Breast epithelium (tissue), 4 donors: ENCODE data around the gene TNFRSF6B. TPM values are rescaled to one million over a fixed set of nuclear protein-coding genes. Genes with fewer than 3 reads are reported as not detected.

Source experiments
- DNase-seq, 2 donors: peaks; one replicate each; pipeline ENCODE4 v3.0.0-alpha.2; 2019; ENCODE audit warnings: low spot score in 2 of 2
- H3K27ac ChIP-seq, 2 donors: fragments of 200-600 bp; sonication (generic) in 1 of 2; one replicate each; pipeline ENCODE4 v1.5.1; 2016 to 2019; ENCODE audit warnings: mild to moderate bottlenecking in 1 of 2
- H3K27me3 ChIP-seq, 2 donors: fragments of 200-600 bp; sonication (generic) in 1 of 2; one replicate each; pipeline versions ENCODE4 v1.5.1 to v1.6.0; 2017 to 2019; ENCODE audit warnings: control low read depth in 1 of 2, mild to moderate bottlenecking in 1 of 2
- H3K36me3 ChIP-seq: fragments of 200-600 bp; one replicate; pipeline ENCODE4 v1.5.1; 2019
- H3K4me1 ChIP-seq, 2 donors: fragments of 200-600 bp; sonication (generic); one replicate each; pipeline ENCODE4 v1.5.1; 2016 to 2019; ENCODE audit warnings: control low read depth in 1 of 2
- H3K4me3 ChIP-seq, 3 donors: fragments of 200-600 bp; sonication (generic); 1 replicate in 2 of 3; 2 replicates in 1 of 3; pipeline ENCODE4 v1.5.1; 2016 to 2019; ENCODE audit warnings: mild to moderate bottlenecking in 3 of 3, moderate library complexity in 2 of 3
- H3K9me3 ChIP-seq, 2 donors: fragments of 200-600 bp; sonication (generic) in 1 of 2; one replicate each; pipeline ENCODE4 v1.5.1; 2016 to 2019; ENCODE audit warnings: control low read depth in 1 of 2
- POLR2A ChIP-seq: fragments of 450-650 bp; IDR thresholded peaks from one replicate; pipeline ENCODE4 v1.6.1; 2016; ENCODE audit warnings: antibody characterized with exemption, mild to moderate bottlenecking, moderate library complexity
- POLR2AphosphoS5 ChIP-seq, 3 donors: sonication (generic); formaldehyde crosslinking; IDR thresholded peaks; one replicate each; pipeline ENCODE4 v1.6.1; 2017; ENCODE audit warnings: antibody characterized with exemption in 3 of 3
- intact Hi-C: fragments of 100-400 bp; cut with DNase I; formaldehyde crosslinking; loops from one replicate; pipeline ENCODE4 v1.15.1; 2023; ENCODE audit warnings: low total_unique reads
- total RNA-seq, 3 donors: library from RNA; depleted of rRNA; stranded (reverse); fragments of >200 nt; gene quantifications; one replicate each; pipeline ENCODE4 v1.1.0, GENCODE V29; 2016
- TF ChIP-seq, protein P1 (sequence below), 3 donors: fragments of 450-650 bp; IDR thresholded peaks; one replicate each; pipeline ENCODE4 v1.5.1; 2016 to 2017; ENCODE audit warnings: antibody characterized with exemption in 3 of 3, mild to moderate bottlenecking in 3 of 3, moderate library complexity in 3 of 3

TNFRSF6B gene
- total RNA-seq, 3 donors from 2014 or later: 2.8 to 40.0 (median 7.4) TPM

- intact Hi-C loops: no loop called here
- Histone ChIP-seq H3K4me3 (peak overlapping the region; percentile 58 to 85 (median 70)), H3K9me3 (no peaks in the 10 kb centered on the region), H3K27ac (peak overlapping the region; percentile 54 to 60), H3K27me3 (no peaks in the 10 kb centered on the region), H3K36me3 (no peaks in the 10 kb centered on the region), H3K4me1 (peaks cover 2 to 14% of the 10 kb centered on the region in 2 donors)
- DNase-seq: no peak
- TF ChIP-seq POLR2AphosphoS5 (IDR thresholded peaks at IDR 0.05) (no peak), POLR2A (no peak)
- TF ChIP-seq, protein P1, sequence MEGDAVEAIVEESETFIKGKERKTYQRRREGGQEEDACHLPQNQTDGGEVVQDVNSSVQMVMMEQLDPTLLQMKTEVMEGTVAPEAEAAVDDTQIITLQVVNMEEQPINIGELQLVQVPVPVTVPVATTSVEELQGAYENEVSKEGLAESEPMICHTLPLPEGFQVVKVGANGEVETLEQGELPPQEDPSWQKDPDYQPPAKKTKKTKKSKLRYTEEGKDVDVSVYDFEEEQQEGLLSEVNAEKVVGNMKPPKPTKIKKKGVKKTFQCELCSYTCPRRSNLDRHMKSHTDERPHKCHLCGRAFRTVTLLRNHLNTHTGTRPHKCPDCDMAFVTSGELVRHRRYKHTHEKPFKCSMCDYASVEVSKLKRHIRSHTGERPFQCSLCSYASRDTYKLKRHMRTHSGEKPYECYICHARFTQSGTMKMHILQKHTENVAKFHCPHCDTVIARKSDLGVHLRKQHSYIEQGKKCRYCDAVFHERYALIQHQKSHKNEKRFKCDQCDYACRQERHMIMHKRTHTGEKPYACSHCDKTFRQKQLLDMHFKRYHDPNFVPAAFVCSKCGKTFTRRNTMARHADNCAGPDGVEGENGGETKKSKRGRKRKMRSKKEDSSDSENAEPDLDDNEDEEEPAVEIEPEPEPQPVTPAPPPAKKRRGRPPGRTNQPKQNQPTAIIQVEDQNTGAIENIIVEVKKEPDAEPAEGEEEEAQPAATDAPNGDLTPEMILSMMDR (IDR thresholded peaks at IDR 0.05): no peak
Observed at GRCh38 chr20:63652192-63652980, 44.1 kb upstream of the TNFRSF6B start.

GRCh38 chr20:63653041-63653973 is 43.1 kb upstream of the TNFRSF6B start, which contains the start of gene STMN3:
STMN3 (minus strand) TSS chr20:63653424; CDS start chr20:63653345, 79 bp downstream.
- Histone ChIP-seq H3K36me3 (no peaks in the 10 kb centered on the region), H3K4me3 (peak within 1 kb of the TSS; percentile 58 to 85 (median 70)), H3K4me1 (peaks cover 6 to 14% of the 10 kb centered on the region in 2 donors), H3K27ac (peak within 1 kb of the TSS; percentile 60 to 82), H3K9me3 (no peaks in the 10 kb centered on the region), H3K27me3 (no peaks in the 10 kb centered on the region)
- DNase-seq: peak; percentile 78 to 88
- intact Hi-C loops: no loop called here
- TF ChIP-seq POLR2A (no peak), POLR2AphosphoS5 (IDR thresholded peaks at IDR 0.05) (peak in 1 of 3 donors; percentile 29)

GRCh38 chr20:63653974-63654668 is 42.3 kb upstream of the TNFRSF6B start:
- H3K27ac ChIP-seq: peak overlapping the region; percentile 60 to 82
- H3K9me3 ChIP-seq: no peaks in the 10 kb centered on the region
- DNase-seq: no peak
- peak overlapping the region; percentile 58 to 85 (median 70) for H3K4me3 ChIP-seq
- TF ChIP-seq POLR2AphosphoS5 (IDR thresholded peaks at IDR 0.05) (no peak), POLR2A (no peak)
- TF ChIP-seq, protein P1 (IDR thresholded peaks at IDR 0.05): no peak
- H3K27me3 ChIP-seq: no peaks in the 10 kb centered on the region
- H3K36me3 ChIP-seq: no peaks in the 10 kb centered on the region
- peaks cover 8 to 14% of the 10 kb centered on the region in 2 donors for H3K4me1 ChIP-seq
- intact Hi-C loops: no loop called here

- H3K4me3 ChIP-seq: no peak overlapping the region
- intact Hi-C loops: no loop called here
- H3K36me3 ChIP-seq: no peaks in the 10 kb centered on the region
- no peak for DNase-seq
- no peak overlapping the region for H3K27ac ChIP-seq
- H3K4me1 ChIP-seq: peaks cover 17 to 19% of the 10 kb centered on the region in 2 donors
- TF ChIP-seq, protein P1 (IDR thresholded peaks at IDR 0.05): no peak
- TF ChIP-seq POLR2A: no peak
- H3K9me3 ChIP-seq: no peaks in the 10 kb centered on the region
- no peaks in the 10 kb centered on the region for H3K27me3 ChIP-seq
Observed at GRCh38 chr20:63655249-63655648, 41.2 kb upstream of the TNFRSF6B start.

DNA sequence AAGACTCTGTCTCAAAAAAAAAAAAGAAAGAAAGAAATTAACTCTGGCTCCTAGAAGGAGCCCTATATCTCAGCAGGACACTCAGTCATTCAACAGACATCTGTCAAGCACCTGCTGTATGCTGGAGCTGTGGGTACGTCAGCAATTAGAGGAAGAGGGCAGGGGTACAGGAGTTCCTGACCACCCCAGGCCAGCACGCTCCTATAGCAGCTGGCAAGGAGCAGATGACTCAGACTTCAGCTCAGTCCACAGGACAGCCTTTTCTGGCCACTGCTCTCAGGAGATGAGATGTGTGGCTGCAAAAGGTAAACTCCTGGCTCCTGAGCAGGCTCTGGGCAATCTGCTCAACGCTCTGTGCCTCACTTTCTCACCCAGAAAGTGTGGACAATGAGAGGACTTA is 40.0 kb upstream of the TNFRSF6B start:
- H3K27me3 ChIP-seq: no peaks in the 10 kb centered on the region
- intact Hi-C loops: no loop called here
- DNase-seq: no peak
- H3K4me1 ChIP-seq: peaks cover 17 to 19% of the 10 kb centered on the region in 2 donors
- H3K36me3 ChIP-seq: no peaks in the 10 kb centered on the region
- peak overlapping the region in 1 of 2 donors; percentile 32 for H3K27ac ChIP-seq
- no peak overlapping the region for H3K4me3 ChIP-seq
- H3K9me3 ChIP-seq: no peaks in the 10 kb centered on the region
- no peak for TF ChIP-seq POLR2AphosphoS5 (IDR thresholded peaks at IDR 0.05)
- TF ChIP-seq POLR2A: no peak
- TF ChIP-seq, protein P1 (IDR thresholded peaks at IDR 0.05): no peak
